HepG2 (cell line): Measurements from ENCODE around the gene COL6A6.

ENCODE experiments used
- CREB3 ChIP-seq: sonication (generic); formaldehyde crosslinking; IDR thresholded peaks from 2 replicates; pipeline ENCODE4 v1.5.0; 2020; ENCODE audit warnings: missing genetic modification reagents
- FOXK2 ChIP-seq: fragments of 450-650 bp; IDR thresholded peaks from 2 replicates; pipeline ENCODE4 v1.6.1; 2016
- HES4 ChIP-seq: sonication (generic); formaldehyde crosslinking; IDR thresholded peaks from 2 replicates; pipeline ENCODE4 v1.9.0; 2021; ENCODE audit warnings: mild to moderate bottlenecking, missing genetic modification reagents, borderline replicate concordance
- MNT ChIP-seq: fragments of 450-650 bp; IDR thresholded peaks from 2 replicates; pipeline ENCODE4 v1.6.1; 2016
- POGZ ChIP-seq: sonication (generic); formaldehyde crosslinking; IDR thresholded peaks from 2 replicates; pipeline ENCODE4 v1.4.0; 2020; ENCODE audit warnings: mild to moderate bottlenecking, missing genetic modification reagents
- POLR2A ChIP-seq, 2 experiments: IDR thresholded peaks; 2 replicates each; pipeline ENCODE4 v1.6.1; 2011; ENCODE audit warnings: low read depth in 2 of 2, low read length in 2 of 2, mild to moderate bottlenecking in 1 of 2, moderate library complexity in 1 of 2; ENCODE audit not compliant: insufficient read depth in 1 of 2
- U2AF2 ChIP-seq: fragments of 200-400 bp; formaldehyde crosslinking; IDR thresholded peaks from 2 replicates; pipeline ENCODE4 v1.6.1; 2017; ENCODE audit warnings: low read depth, mild to moderate bottlenecking, low read length
- ZNF660 ChIP-seq: sonication (generic); formaldehyde crosslinking; IDR thresholded peaks from 2 replicates; pipeline ENCODE4 v1.5.1; 2020; ENCODE audit warnings: mild to moderate bottlenecking, low read depth, missing genetic modification reagents, borderline replicate concordance
- ZNF883 ChIP-seq: sonication (generic); formaldehyde crosslinking; IDR thresholded peaks from 2 replicates; pipeline ENCODE4 v1.5.1; 2020; ENCODE audit warnings: mild to moderate bottlenecking, missing genetic modification reagents; ENCODE audit errors: not compliant biosample characterization
- TF ChIP-seq, protein P1 (sequence below): sonication (generic); formaldehyde crosslinking; IDR thresholded peaks from 2 replicates; pipeline ENCODE4 v1.5.0; 2020; ENCODE audit warnings: mild to moderate bottlenecking, missing genetic modification reagents, moderate library complexity
- TF ChIP-seq, protein P2 (sequence below): IDR thresholded peaks from 2 replicates; pipeline ENCODE4 v1.6.1; 2016
- TF ChIP-seq, protein P3 (sequence below): sonication (generic); formaldehyde crosslinking; IDR thresholded peaks from 2 replicates; pipeline ENCODE4 v1.4.0; 2020; ENCODE audit warnings: missing genetic modification reagents, borderline replicate concordance
- TF ChIP-seq, protein P4 (sequence below): sonication (generic); formaldehyde crosslinking; IDR thresholded peaks from 2 replicates; pipeline ENCODE4 v1.4.0; 2020; ENCODE audit warnings: missing genetic modification reagents

GRCh38 chr3:130548356-130548755 is 31.4 kb downstream of the COL6A6 start:
- TF ChIP-seq CREB3 (CRISPR knock-in tag) (no peak), POLR2A (IDR thresholded peaks at IDR 0.05; ENCODE audit: insufficient read depth in 1 of 2, low read depth in 2 of 2, low read length in 2 of 2) (no peak), FOXK2 (no peak), ZNF660 (no peak), MNT (no peak), ZNF883 (CRISPR knock-in tag) (no peak), U2AF2 (no peak), HES4 (CRISPR knock-in tag) (no peak), POGZ (CRISPR knock-in tag) (no peak)
- TF ChIP-seq, protein P1, sequence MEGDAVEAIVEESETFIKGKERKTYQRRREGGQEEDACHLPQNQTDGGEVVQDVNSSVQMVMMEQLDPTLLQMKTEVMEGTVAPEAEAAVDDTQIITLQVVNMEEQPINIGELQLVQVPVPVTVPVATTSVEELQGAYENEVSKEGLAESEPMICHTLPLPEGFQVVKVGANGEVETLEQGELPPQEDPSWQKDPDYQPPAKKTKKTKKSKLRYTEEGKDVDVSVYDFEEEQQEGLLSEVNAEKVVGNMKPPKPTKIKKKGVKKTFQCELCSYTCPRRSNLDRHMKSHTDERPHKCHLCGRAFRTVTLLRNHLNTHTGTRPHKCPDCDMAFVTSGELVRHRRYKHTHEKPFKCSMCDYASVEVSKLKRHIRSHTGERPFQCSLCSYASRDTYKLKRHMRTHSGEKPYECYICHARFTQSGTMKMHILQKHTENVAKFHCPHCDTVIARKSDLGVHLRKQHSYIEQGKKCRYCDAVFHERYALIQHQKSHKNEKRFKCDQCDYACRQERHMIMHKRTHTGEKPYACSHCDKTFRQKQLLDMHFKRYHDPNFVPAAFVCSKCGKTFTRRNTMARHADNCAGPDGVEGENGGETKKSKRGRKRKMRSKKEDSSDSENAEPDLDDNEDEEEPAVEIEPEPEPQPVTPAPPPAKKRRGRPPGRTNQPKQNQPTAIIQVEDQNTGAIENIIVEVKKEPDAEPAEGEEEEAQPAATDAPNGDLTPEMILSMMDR = no peak
- TF ChIP-seq, protein P2, sequence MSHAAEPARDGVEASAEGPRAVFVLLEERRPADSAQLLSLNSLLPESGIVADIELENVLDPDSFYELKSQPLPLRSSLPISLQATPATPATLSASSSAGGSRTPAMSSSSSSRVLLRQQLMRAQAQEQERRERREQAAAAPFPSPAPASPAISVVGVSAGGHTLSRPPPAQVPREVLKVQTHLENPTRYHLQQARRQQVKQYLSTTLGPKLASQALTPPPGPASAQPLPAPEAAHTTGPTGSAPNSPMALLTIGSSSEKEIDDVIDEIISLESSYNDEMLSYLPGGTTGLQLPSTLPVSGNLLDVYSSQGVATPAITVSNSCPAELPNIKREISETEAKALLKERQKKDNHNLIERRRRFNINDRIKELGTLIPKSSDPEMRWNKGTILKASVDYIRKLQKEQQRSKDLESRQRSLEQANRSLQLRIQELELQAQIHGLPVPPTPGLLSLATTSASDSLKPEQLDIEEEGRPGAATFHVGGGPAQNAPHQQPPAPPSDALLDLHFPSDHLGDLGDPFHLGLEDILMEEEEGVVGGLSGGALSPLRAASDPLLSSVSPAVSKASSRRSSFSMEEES (CRISPR knock-in tag) = no peak
- TF ChIP-seq, protein P3, sequence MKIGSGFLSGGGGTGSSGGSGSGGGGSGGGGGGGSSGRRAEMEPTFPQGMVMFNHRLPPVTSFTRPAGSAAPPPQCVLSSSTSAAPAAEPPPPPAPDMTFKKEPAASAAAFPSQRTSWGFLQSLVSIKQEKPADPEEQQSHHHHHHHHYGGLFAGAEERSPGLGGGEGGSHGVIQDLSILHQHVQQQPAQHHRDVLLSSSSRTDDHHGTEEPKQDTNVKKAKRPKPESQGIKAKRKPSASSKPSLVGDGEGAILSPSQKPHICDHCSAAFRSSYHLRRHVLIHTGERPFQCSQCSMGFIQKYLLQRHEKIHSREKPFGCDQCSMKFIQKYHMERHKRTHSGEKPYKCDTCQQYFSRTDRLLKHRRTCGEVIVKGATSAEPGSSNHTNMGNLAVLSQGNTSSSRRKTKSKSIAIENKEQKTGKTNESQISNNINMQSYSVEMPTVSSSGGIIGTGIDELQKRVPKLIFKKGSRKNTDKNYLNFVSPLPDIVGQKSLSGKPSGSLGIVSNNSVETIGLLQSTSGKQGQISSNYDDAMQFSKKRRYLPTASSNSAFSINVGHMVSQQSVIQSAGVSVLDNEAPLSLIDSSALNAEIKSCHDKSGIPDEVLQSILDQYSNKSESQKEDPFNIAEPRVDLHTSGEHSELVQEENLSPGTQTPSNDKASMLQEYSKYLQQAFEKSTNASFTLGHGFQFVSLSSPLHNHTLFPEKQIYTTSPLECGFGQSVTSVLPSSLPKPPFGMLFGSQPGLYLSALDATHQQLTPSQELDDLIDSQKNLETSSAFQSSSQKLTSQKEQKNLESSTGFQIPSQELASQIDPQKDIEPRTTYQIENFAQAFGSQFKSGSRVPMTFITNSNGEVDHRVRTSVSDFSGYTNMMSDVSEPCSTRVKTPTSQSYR = no peak
- TF ChIP-seq, protein P4, sequence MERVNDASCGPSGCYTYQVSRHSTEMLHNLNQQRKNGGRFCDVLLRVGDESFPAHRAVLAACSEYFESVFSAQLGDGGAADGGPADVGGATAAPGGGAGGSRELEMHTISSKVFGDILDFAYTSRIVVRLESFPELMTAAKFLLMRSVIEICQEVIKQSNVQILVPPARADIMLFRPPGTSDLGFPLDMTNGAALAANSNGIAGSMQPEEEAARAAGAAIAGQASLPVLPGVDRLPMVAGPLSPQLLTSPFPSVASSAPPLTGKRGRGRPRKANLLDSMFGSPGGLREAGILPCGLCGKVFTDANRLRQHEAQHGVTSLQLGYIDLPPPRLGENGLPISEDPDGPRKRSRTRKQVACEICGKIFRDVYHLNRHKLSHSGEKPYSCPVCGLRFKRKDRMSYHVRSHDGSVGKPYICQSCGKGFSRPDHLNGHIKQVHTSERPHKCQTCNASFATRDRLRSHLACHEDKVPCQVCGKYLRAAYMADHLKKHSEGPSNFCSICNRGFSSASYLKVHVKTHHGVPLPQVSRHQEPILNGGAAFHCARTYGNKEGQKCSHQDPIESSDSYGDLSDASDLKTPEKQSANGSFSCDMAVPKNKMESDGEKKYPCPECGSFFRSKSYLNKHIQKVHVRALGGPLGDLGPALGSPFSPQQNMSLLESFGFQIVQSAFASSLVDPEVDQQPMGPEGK = no peak
